ENCODE data around the gene NPEPL1. TPM values are rescaled to one million over a fixed set of nuclear protein-coding genes. Genes with fewer than 3 reads are reported as not detected.

NPEPL1 gene
- polyA plus RNA-seq, 4 donors = 16.5 to 30.4 (median 26.3) TPM

- H3K27me3 ChIP-seq (ENCODE audit: control insufficient read depth in 3 of 3, insufficient read depth in 3 of 3, low read length in 3 of 3) = no peaks in the 10 kb centered on the region
- H3K4me1 ChIP-seq (ENCODE audit: control insufficient read depth in 3 of 3, insufficient read depth in 2 of 3, low read depth in 1 of 3, low read length in 2 of 3) = peaks cover 1 to 4% (median 4%) of the 10 kb centered on the region in 3 donors
- no peak overlapping the region for H3K27ac ChIP-seq (ENCODE audit: low read depth in 1 of 3, low read length in 2 of 3)
- no peak for FAIRE-seq
- WGBS, 3 donors = 81 to 87% (median 81%) methylated on average over 4 of the region's 4 CpGs
- H3K9me3 ChIP-seq (ENCODE audit: control insufficient read depth in 2 of 2, insufficient read depth in 1 of 2, low read depth in 1 of 2, low read length in 1 of 2) = no peaks in the 10 kb centered on the region
- H3K36me3 ChIP-seq (ENCODE audit: control insufficient read depth in 3 of 3, insufficient read depth in 2 of 3, low read depth in 1 of 3, low read length in 3 of 3) = no peaks in the 10 kb centered on the region
- H3K4me3 ChIP-seq (ENCODE audit: low read depth in 1 of 3, low read length in 3 of 3) = no peak overlapping the region
- no peak for DNase-seq
These were observed 38.3 kb upstream of the NPEPL1 start for GRCh38 chr20:58654337-58654736.

GRCh38 chr20:58655328-58656107, 37.1 kb upstream of the NPEPL1 start:
- Histone ChIP-seq H3K9me3 (ENCODE audit: control insufficient read depth in 2 of 2, insufficient read depth in 1 of 2, low read depth in 1 of 2, low read length in 1 of 2) (no peaks in the 10 kb centered on the region), H3K4me1 (ENCODE audit: control insufficient read depth in 3 of 3, insufficient read depth in 2 of 3, low read depth in 1 of 3, low read length in 2 of 3) (peaks cover 1 to 4% (median 4%) of the 10 kb centered on the region in 3 donors), H3K4me3 (ENCODE audit: low read depth in 1 of 3, low read length in 3 of 3) (no peak overlapping the region), H3K27me3 (ENCODE audit: control insufficient read depth in 3 of 3, insufficient read depth in 3 of 3, low read length in 3 of 3) (no peaks in the 10 kb centered on the region), H3K27ac (ENCODE audit: low read depth in 1 of 3, low read length in 2 of 3) (no peak overlapping the region), H3K36me3 (ENCODE audit: control insufficient read depth in 3 of 3, insufficient read depth in 2 of 3, low read depth in 1 of 3, low read length in 3 of 3) (no peaks in the 10 kb centered on the region)
- FAIRE-seq (no peak), DNase-seq (no peak)
- 63 to 74% (median 64%) methylated on average over 6 of the region's 6 CpGs for WGBS, 3 donors

- DNase-seq (no peak), FAIRE-seq (no peak)
- WGBS, 3 donors = 33 to 63% (median 39%) methylated on average over 2 of the region's 2 CpGs
- Histone ChIP-seq H3K36me3 (ENCODE audit: control insufficient read depth in 3 of 3, insufficient read depth in 2 of 3, low read depth in 1 of 3, low read length in 3 of 3) (peaks cover 0 to 10% (median 0%) of the 10 kb centered on the region in 3 donors), H3K27me3 (ENCODE audit: control insufficient read depth in 3 of 3, insufficient read depth in 3 of 3, low read length in 3 of 3) (no peaks in the 10 kb centered on the region), H3K27ac (ENCODE audit: low read depth in 1 of 3, low read length in 2 of 3) (no peak overlapping the region), H3K4me1 (ENCODE audit: control insufficient read depth in 3 of 3, insufficient read depth in 2 of 3, low read depth in 1 of 3, low read length in 2 of 3) (peaks cover 1 to 4% (median 4%) of the 10 kb centered on the region in 3 donors), H3K4me3 (ENCODE audit: low read depth in 1 of 3, low read length in 3 of 3) (peak overlapping the region in 1 of 3 donors; percentile 11), H3K9me3 (ENCODE audit: control insufficient read depth in 2 of 2, insufficient read depth in 1 of 2, low read depth in 1 of 2, low read length in 1 of 2) (no peaks in the 10 kb centered on the region)
These were observed 35.8 kb upstream of the NPEPL1 start for GRCh38 chr20:58656831-58657230.

- Histone ChIP-seq H3K27ac (ENCODE audit: low read depth in 1 of 3, low read length in 2 of 3) (no peak overlapping the region), H3K4me3 (ENCODE audit: low read depth in 1 of 3, low read length in 3 of 3) (no peak overlapping the region), H3K36me3 (ENCODE audit: control insufficient read depth in 3 of 3, insufficient read depth in 2 of 3, low read depth in 1 of 3, low read length in 3 of 3) (peaks cover 0 to 14% (median 0%) of the 10 kb centered on the region in 3 donors), H3K9me3 (ENCODE audit: control insufficient read depth in 2 of 2, insufficient read depth in 1 of 2, low read depth in 1 of 2, low read length in 1 of 2) (no peaks in the 10 kb centered on the region), H3K4me1 (ENCODE audit: control insufficient read depth in 3 of 3, insufficient read depth in 2 of 3, low read depth in 1 of 3, low read length in 2 of 3) (peaks cover 1 to 4% (median 4%) of the 10 kb centered on the region in 3 donors), H3K27me3 (ENCODE audit: control insufficient read depth in 3 of 3, insufficient read depth in 3 of 3, low read length in 3 of 3) (no peaks in the 10 kb centered on the region)
- WGBS, 3 donors = 68 to 82% (median 76%) methylated on average over 2 of the region's 2 CpGs
- FAIRE-seq (no peak), DNase-seq (no peak)
These were observed 35.3 kb upstream of the NPEPL1 start for GRCh38 chr20:58657262-58657661.

- H3K27ac ChIP-seq (ENCODE audit: low read depth in 1 of 3, low read length in 2 of 3) = no peak overlapping the region
- peak in 1 of 2 donors; percentile 42 for DNase-seq
- 13 to 42% (median 37%) methylated on average over 4 of the region's 4 CpGs for WGBS, 3 donors
- H3K36me3 ChIP-seq (ENCODE audit: control insufficient read depth in 3 of 3, insufficient read depth in 2 of 3, low read depth in 1 of 3, low read length in 3 of 3) = peaks cover 0 to 14% (median 0%) of the 10 kb centered on the region in 3 donors
- H3K4me3 ChIP-seq (ENCODE audit: low read depth in 1 of 3, low read length in 3 of 3) = no peak overlapping the region
- peaks cover 1 to 4% (median 3%) of the 10 kb centered on the region in 3 donors for H3K4me1 ChIP-seq (ENCODE audit: control insufficient read depth in 3 of 3, insufficient read depth in 2 of 3, low read depth in 1 of 3, low read length in 2 of 3)
- H3K27me3 ChIP-seq (ENCODE audit: control insufficient read depth in 3 of 3, insufficient read depth in 3 of 3, low read length in 3 of 3) = no peaks in the 10 kb centered on the region
- FAIRE-seq = no peak
- H3K9me3 ChIP-seq (ENCODE audit: control insufficient read depth in 2 of 2, insufficient read depth in 1 of 2, low read depth in 1 of 2, low read length in 1 of 2) = no peaks in the 10 kb centered on the region
These were observed 34.6 kb upstream of the NPEPL1 start for GRCh38 chr20:58657986-58658385.

- H3K27me3 ChIP-seq (ENCODE audit: control insufficient read depth in 3 of 3, insufficient read depth in 3 of 3, low read length in 3 of 3) = no peaks in the 10 kb centered on the region
- no peaks in the 10 kb centered on the region for H3K9me3 ChIP-seq (ENCODE audit: control insufficient read depth in 2 of 2, insufficient read depth in 1 of 2, low read depth in 1 of 2, low read length in 1 of 2)
- DNase-seq (no peak), FAIRE-seq (no peak)
- H3K36me3 ChIP-seq (ENCODE audit: control insufficient read depth in 3 of 3, insufficient read depth in 2 of 3, low read depth in 1 of 3, low read length in 3 of 3) = peaks cover 0 to 17% (median 0%) of the 10 kb centered on the region in 3 donors
- H3K27ac ChIP-seq (ENCODE audit: low read depth in 1 of 3, low read length in 2 of 3) = no peak overlapping the region
- peaks cover 0 to 4% (median 0%) of the 10 kb centered on the region in 3 donors for H3K4me1 ChIP-seq (ENCODE audit: control insufficient read depth in 3 of 3, insufficient read depth in 2 of 3, low read depth in 1 of 3, low read length in 2 of 3)
- no peak overlapping the region for H3K4me3 ChIP-seq (ENCODE audit: low read depth in 1 of 3, low read length in 3 of 3)
- 81 to 93% (median 86%) methylated on average over 4 of the region's 4 CpGs for WGBS, 3 donors
These were observed 33.8 kb upstream of the NPEPL1 start for GRCh38 chr20:58658760-58659159.

- no peaks in the 10 kb centered on the region for H3K27me3 ChIP-seq (ENCODE audit: control insufficient read depth in 3 of 3, insufficient read depth in 3 of 3, low read length in 3 of 3)
- FAIRE-seq (no peak), DNase-seq (peak in 1 of 2 donors; percentile 28)
- no peaks in the 10 kb centered on the region for H3K9me3 ChIP-seq (ENCODE audit: control insufficient read depth in 2 of 2, insufficient read depth in 1 of 2, low read depth in 1 of 2, low read length in 1 of 2)
- peak overlapping the region in 1 of 3 donors; percentile 51 for H3K27ac ChIP-seq (ENCODE audit: low read depth in 1 of 3, low read length in 2 of 3)
- no peak overlapping the region for H3K4me3 ChIP-seq (ENCODE audit: low read depth in 1 of 3, low read length in 3 of 3)
- H3K4me1 ChIP-seq (ENCODE audit: control insufficient read depth in 3 of 3, insufficient read depth in 2 of 3, low read depth in 1 of 3, low read length in 2 of 3) = peaks cover 0 to 4% (median 0%) of the 10 kb centered on the region in 3 donors
- WGBS, 3 donors = 44 to 66% (median 54%) methylated on average over 3 of the region's 3 CpGs
- H3K36me3 ChIP-seq (ENCODE audit: control insufficient read depth in 3 of 3, insufficient read depth in 2 of 3, low read depth in 1 of 3, low read length in 3 of 3) = peaks cover 0 to 18% (median 0%) of the 10 kb centered on the region in 3 donors
These were observed 32.8 kb upstream of the NPEPL1 start for GRCh38 chr20:58659841-58660240.

- DNase-seq (no peak), FAIRE-seq (no peak)
- Histone ChIP-seq H3K36me3 (ENCODE audit: control insufficient read depth in 3 of 3, insufficient read depth in 2 of 3, low read depth in 1 of 3, low read length in 3 of 3) (peaks cover 0 to 27% (median 0%) of the 10 kb centered on the region in 3 donors), H3K27ac (ENCODE audit: low read depth in 1 of 3, low read length in 2 of 3) (peak overlapping the region in 2 of 3 donors; percentile 21 to 75), H3K27me3 (ENCODE audit: control insufficient read depth in 3 of 3, insufficient read depth in 3 of 3, low read length in 3 of 3) (no peaks in the 10 kb centered on the region), H3K4me3 (ENCODE audit: low read depth in 1 of 3, low read length in 3 of 3) (no peak overlapping the region), H3K4me1 (ENCODE audit: control insufficient read depth in 3 of 3, insufficient read depth in 2 of 3, low read depth in 1 of 3, low read length in 2 of 3) (peaks cover 0 to 4% (median 0%) of the 10 kb centered on the region in 3 donors), H3K9me3 (ENCODE audit: control insufficient read depth in 2 of 2, insufficient read depth in 1 of 2, low read depth in 1 of 2, low read length in 1 of 2) (no peaks in the 10 kb centered on the region)
- 67 to 79% (median 78%) methylated on average over 14 of the region's 14 CpGs for WGBS, 3 donors
These were observed 31.6 kb upstream of the NPEPL1 start for GRCh38 chr20:58660855-58661597.

All from small intestine (tissue), 7 donors.